GM21529 (cell line): ENCODE data around the gene P2RY8.
A peak's percentile ranks its signal among the peaks of the same experiment; 100 is the strongest.
"Not testable (repeated sequence)": the region's sequence is repeated elsewhere in the genome, so short reads cannot be mapped to it uniquely, and the experiment has no call there.

Experiments used
- ATAC-seq: cut with Tn5 transposase; IDR thresholded peaks from one replicate; pipeline ENCODE4 v1.9.1; 2021; ENCODE audit not compliant: unreplicated experiment

P2RY8 gene

GRCh38 chrX:1521459-1521956 lies 15.5 kb downstream of the P2RY8 start:
- peak; percentile 82 for ATAC-seq

- no peak for ATAC-seq
These were observed 16.6 kb downstream of the P2RY8 start for GRCh38 chrX:1520350-1520749.

GRCh38 chrX:1519022-1519497 lies 17.9 kb downstream of the P2RY8 start:
- ATAC-seq, result no peak

- ATAC-seq, result no peak
These were observed 18.5 kb downstream of the P2RY8 start for GRCh38 chrX:1518512-1518911.

GRCh38 chrX:1516596-1517104 lies 20.3 kb downstream of the P2RY8 start:
- no peak for ATAC-seq

GRCh38 chrX:1511829-1512228 lies 25.2 kb downstream of the P2RY8 start:
- ATAC-seq, result no peak

- no peak for ATAC-seq
These were observed 25.8 kb downstream of the P2RY8 start for GRCh38 chrX:1511150-1511549.

GRCh38 chrX:1507511-1508463 lies 29.2 kb downstream of the P2RY8 start:
- ATAC-seq, result peak; percentile 55

- no peak for ATAC-seq
These were observed 30.1 kb downstream of the P2RY8 start for GRCh38 chrX:1506916-1507315.

- no peak for ATAC-seq
These were observed 34.1 kb downstream of the P2RY8 start for GRCh38 chrX:1502853-1503252.

GRCh38 chrX:1502241-1502640 lies 34.7 kb downstream of the P2RY8 start:
- peak; percentile 37 for ATAC-seq

GRCh38 chrX:1500701-1501624 lies 36.0 kb downstream of the P2RY8 start:
- peak; percentile 63 for ATAC-seq

GRCh38 chrX:1496076-1496475 lies 40.9 kb downstream of the P2RY8 start:
- no peak for ATAC-seq

- peak; percentile 56 for ATAC-seq
These were observed 43.0 kb downstream of the P2RY8 start for GRCh38 chrX:1493877-1494510.

GRCh38 chrX:1493412-1493811 lies 43.6 kb downstream of the P2RY8 start:
- no peak for ATAC-seq

GRCh38 chrX:1492421-1493012 lies 44.5 kb downstream of the P2RY8 start:
- no peak for ATAC-seq

GRCh38 chrX:1491851-1492349 lies 45.1 kb downstream of the P2RY8 start:
- peak; percentile 76 for ATAC-seq

GRCh38 chrX:1491248-1491647 lies 45.7 kb downstream of the P2RY8 start:
- not testable (repeated sequence) for ATAC-seq

- not testable (repeated sequence) for ATAC-seq
These were observed 46.3 kb downstream of the P2RY8 start for GRCh38 chrX:1490723-1491122.

GRCh38 chrX:1489354-1489753 lies 47.6 kb downstream of the P2RY8 start:
- ATAC-seq, result not testable (repeated sequence)
